WTC11 (cell line): ENCODE data around the gene CHST11. TPM values are rescaled to one million over a fixed set of nuclear protein-coding genes. Genes with fewer than 3 reads are reported as not detected.

ENCODE experiments used
- ATAC-seq: fragments of 200-7000 bp; cut with Tn5 transposase; 2 replicates; pipeline ENCODE4 v1.10.0; 2021; ENCODE audit warnings: mild to moderate bottlenecking, moderate library complexity
- CTCF ChIA-PET: fragments of 300-600 bp; sonication (Branson Sonifier 250); formaldehyde crosslinking; loops from one replicate; lab custom pipeline; 2021; ENCODE audit warnings: antibody characterized with exemption; lab: Charles Lee
- POLR2A ChIA-PET: fragments of 350-600 bp; sonication (Branson Sonifier 250); formaldehyde crosslinking; loops from one replicate; lab custom pipeline; 2021; ENCODE audit warnings: antibody characterized with exemption; lab: Charles Lee
- DNase-seq: peaks from one replicate; pipeline ENCODE4 v3.0.0; 2021; ENCODE audit warnings: low spot score
- H3K27ac Mint-ChIP-seq: 2 replicates; pipeline ENCODE4 v1.8.0; 2021; ENCODE audit warnings: mixed read lengths
- H3K27me3 Mint-ChIP-seq: 2 replicates; pipeline ENCODE4 v1.8.0; 2021; ENCODE audit warnings: low read depth, mild to moderate bottlenecking, moderate library complexity, mixed read lengths
- H3K36me3 Mint-ChIP-seq: 2 replicates; pipeline ENCODE4 v1.8.0; 2021; ENCODE audit warnings: mixed read lengths
- H3K4me1 Mint-ChIP-seq: 2 replicates; pipeline ENCODE4 v1.8.0; 2022; ENCODE audit warnings: mixed read lengths
- H3K4me3 Mint-ChIP-seq: 2 replicates; pipeline ENCODE4 v1.8.0; 2021; ENCODE audit warnings: mild to moderate bottlenecking, moderate library complexity, mixed read lengths
- H3K9me3 Mint-ChIP-seq: 2 replicates; pipeline ENCODE4 v1.8.0; 2021; ENCODE audit warnings: mixed read lengths
- AFF4 ChIP-seq: sonication (generic); formaldehyde crosslinking; IDR thresholded peaks from 2 replicates; pipeline ENCODE4 v1.8.1; 2023; ENCODE audit warnings: mild to moderate bottlenecking, missing genetic modification reagents, borderline replicate concordance
- CREM ChIP-seq: sonication (generic); formaldehyde crosslinking; IDR thresholded peaks from 2 replicates; pipeline ENCODE4 v1.8.1; 2022; ENCODE audit warnings: mild to moderate bottlenecking, missing genetic modification reagents, moderate library complexity
- E2F4 ChIP-seq: sonication (generic); formaldehyde crosslinking; IDR thresholded peaks from 2 replicates; pipeline ENCODE4 v1.8.1; 2022; ENCODE audit warnings: low read depth, mild to moderate bottlenecking, moderate library complexity, missing genetic modification reagents, borderline replicate concordance
- EMX1 ChIP-seq: fragments of 250-450 bp; sonication (Bioruptor Pico); IDR thresholded peaks from 2 replicates; pipeline ENCODE4 v1.8.0; 2021; ENCODE audit warnings: mild to moderate bottlenecking
- ETV6 ChIP-seq: sonication (generic); formaldehyde crosslinking; IDR thresholded peaks from 2 replicates; pipeline ENCODE4 v1.8.1; 2022; ENCODE audit warnings: mild to moderate bottlenecking, missing genetic modification reagents
- FOXJ3 ChIP-seq: sonication (generic); formaldehyde crosslinking; IDR thresholded peaks from 2 replicates; pipeline ENCODE4 v1.9.0; 2021; ENCODE audit warnings: missing genetic modification reagents, mild to moderate bottlenecking, borderline replicate concordance
- MYBL2 ChIP-seq: sonication (generic); formaldehyde crosslinking; IDR thresholded peaks from 2 replicates; pipeline ENCODE4 v1.8.1; 2023; ENCODE audit warnings: mild to moderate bottlenecking, moderate library complexity, missing genetic modification reagents
- NFE2L1 ChIP-seq: sonication (generic); formaldehyde crosslinking; IDR thresholded peaks from 2 replicates; pipeline ENCODE4 v1.8.1; 2023; ENCODE audit warnings: missing genetic modification reagents
- NR3C1 ChIP-seq: sonication (generic); formaldehyde crosslinking; conservative IDR thresholded peaks from 2 replicates; pipeline ENCODE4 v1.8.1; 2023; ENCODE audit warnings: low read depth, mild to moderate bottlenecking, missing genetic modification reagents
- PRDM15 ChIP-seq: sonication (generic); formaldehyde crosslinking; IDR thresholded peaks from 2 replicates; pipeline ENCODE4 v1.8.0; 2022; ENCODE audit warnings: missing genetic modification reagents
- PRRX2 ChIP-seq: fragments of 250-450 bp; sonication (Bioruptor Pico); IDR thresholded peaks from 2 replicates; pipeline ENCODE4 v1.8.0; 2021; ENCODE audit warnings: mild to moderate bottlenecking
- RELA ChIP-seq: sonication (generic); formaldehyde crosslinking; IDR thresholded peaks from 2 replicates; pipeline ENCODE4 v1.8.1; 2022; ENCODE audit warnings: missing genetic modification reagents, mild to moderate bottlenecking, borderline replicate concordance
- SMAD4 ChIP-seq: sonication (generic); formaldehyde crosslinking; IDR thresholded peaks from 2 replicates; pipeline ENCODE4 v1.8.0; 2022; ENCODE audit warnings: mild to moderate bottlenecking, missing genetic modification reagents
- STAT6 ChIP-seq: sonication (generic); formaldehyde crosslinking; conservative IDR thresholded peaks from 2 replicates; pipeline ENCODE4 v1.8.1; 2023; ENCODE audit warnings: mild to moderate bottlenecking, low read depth, missing genetic modification reagents, moderate library complexity
- TCF7 ChIP-seq: sonication (generic); formaldehyde crosslinking; IDR thresholded peaks from 2 replicates; pipeline ENCODE4 v1.8.0; 2022; ENCODE audit warnings: mild to moderate bottlenecking, low read depth, missing genetic modification reagents, moderate library complexity
- ZNF219 ChIP-seq: sonication (generic); formaldehyde crosslinking; IDR thresholded peaks from 2 replicates; pipeline ENCODE4 v1.8.0; 2023; ENCODE audit warnings: missing genetic modification reagents, mild to moderate bottlenecking, borderline replicate concordance
- ZNF317 ChIP-seq: sonication (generic); formaldehyde crosslinking; IDR thresholded peaks from 2 replicates; pipeline ENCODE4 v1.8.1; 2023; ENCODE audit warnings: low read depth, mild to moderate bottlenecking, moderate library complexity, missing genetic modification reagents, borderline replicate concordance
- ZNF423 ChIP-seq: fragments of 250-450 bp; sonication (Bioruptor Pico); IDR thresholded peaks from 2 replicates; pipeline ENCODE4 v2.1.2; 2022; ENCODE audit warnings: mild to moderate bottlenecking, moderate library complexity
- total RNA-seq: library from RNA; stranded (reverse); gene quantifications from 3 replicates; pipeline ENCODE4 v1.2.3, GENCODE V29; 2021
- TF ChIP-seq, protein P1 (sequence below): sonication (generic); formaldehyde crosslinking; IDR thresholded peaks from 2 replicates; pipeline ENCODE4 v1.8.1; 2022; ENCODE audit warnings: missing genetic modification reagents, borderline replicate concordance
- TF ChIP-seq, protein P2 (sequence below): fragments of 200-600 bp; IDR thresholded peaks from 2 replicates; pipeline ENCODE4 v1.8.0; 2022; ENCODE audit warnings: antibody characterized with exemption
- TF ChIP-seq, protein P3 (sequence below): fragments of 250-450 bp; sonication (Bioruptor Pico); IDR thresholded peaks from 2 replicates; pipeline ENCODE4 v1.9.0; 2021; ENCODE audit warnings: mild to moderate bottlenecking

CHST11 gene
- total RNA-seq, 1 experiment from 2014 or later: 24.2 TPM

- TF ChIP-seq NR3C1 (no peak), FOXJ3 (CRISPR knock-in tag) (no peak)
These were observed 9.9 kb upstream of the CHST11 start (continued) for GRCh38 chr12:104446646-104447421.

- no peak overlapping the region for H3K4me3 Mint-ChIP-seq
- no peak for TF ChIP-seq STAT6 (CRISPR knock-in tag)
- TF ChIP-seq ZNF219 (CRISPR knock-in tag): no peak
- TF ChIP-seq E2F4 (CRISPR knock-in tag): no peak
- no peak for TF ChIP-seq TCF7 (CRISPR knock-in tag)
- TF ChIP-seq EMX1: no peak
- no peak for TF ChIP-seq PRRX2 (CRISPR knock-in tag)
- TF ChIP-seq, protein P1, sequence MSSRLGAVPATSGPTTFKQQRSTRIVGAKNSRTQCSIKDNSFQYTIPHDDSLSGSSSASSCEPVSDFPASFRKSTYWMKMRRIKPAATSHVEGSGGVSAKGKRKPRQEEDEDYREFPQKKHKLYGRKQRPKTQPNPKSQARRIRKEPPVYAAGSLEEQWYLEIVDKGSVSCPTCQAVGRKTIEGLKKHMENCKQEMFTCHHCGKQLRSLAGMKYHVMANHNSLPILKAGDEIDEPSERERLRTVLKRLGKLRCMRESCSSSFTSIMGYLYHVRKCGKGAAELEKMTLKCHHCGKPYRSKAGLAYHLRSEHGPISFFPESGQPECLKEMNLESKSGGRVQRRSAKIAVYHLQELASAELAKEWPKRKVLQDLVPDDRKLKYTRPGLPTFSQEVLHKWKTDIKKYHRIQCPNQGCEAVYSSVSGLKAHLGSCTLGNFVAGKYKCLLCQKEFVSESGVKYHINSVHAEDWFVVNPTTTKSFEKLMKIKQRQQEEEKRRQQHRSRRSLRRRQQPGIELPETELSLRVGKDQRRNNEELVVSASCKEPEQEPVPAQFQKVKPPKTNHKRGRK: no peak
- no peak for TF ChIP-seq SMAD4 (CRISPR knock-in tag)
- TF ChIP-seq CREM (CRISPR knock-in tag): no peak
- TF ChIP-seq AFF4 (CRISPR knock-in tag): no peak
- no peak for TF ChIP-seq MYBL2
- TF ChIP-seq PRDM15 (CRISPR knock-in tag): no peak
- TF ChIP-seq ZNF317 (CRISPR knock-in tag): no peak
- TF ChIP-seq RELA (CRISPR knock-in tag): no peak
- TF ChIP-seq ETV6: no peak
- TF ChIP-seq, protein P2, sequence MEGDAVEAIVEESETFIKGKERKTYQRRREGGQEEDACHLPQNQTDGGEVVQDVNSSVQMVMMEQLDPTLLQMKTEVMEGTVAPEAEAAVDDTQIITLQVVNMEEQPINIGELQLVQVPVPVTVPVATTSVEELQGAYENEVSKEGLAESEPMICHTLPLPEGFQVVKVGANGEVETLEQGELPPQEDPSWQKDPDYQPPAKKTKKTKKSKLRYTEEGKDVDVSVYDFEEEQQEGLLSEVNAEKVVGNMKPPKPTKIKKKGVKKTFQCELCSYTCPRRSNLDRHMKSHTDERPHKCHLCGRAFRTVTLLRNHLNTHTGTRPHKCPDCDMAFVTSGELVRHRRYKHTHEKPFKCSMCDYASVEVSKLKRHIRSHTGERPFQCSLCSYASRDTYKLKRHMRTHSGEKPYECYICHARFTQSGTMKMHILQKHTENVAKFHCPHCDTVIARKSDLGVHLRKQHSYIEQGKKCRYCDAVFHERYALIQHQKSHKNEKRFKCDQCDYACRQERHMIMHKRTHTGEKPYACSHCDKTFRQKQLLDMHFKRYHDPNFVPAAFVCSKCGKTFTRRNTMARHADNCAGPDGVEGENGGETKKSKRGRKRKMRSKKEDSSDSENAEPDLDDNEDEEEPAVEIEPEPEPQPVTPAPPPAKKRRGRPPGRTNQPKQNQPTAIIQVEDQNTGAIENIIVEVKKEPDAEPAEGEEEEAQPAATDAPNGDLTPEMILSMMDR: no peak
- no peak for TF ChIP-seq ZNF423 (CRISPR knock-in tag)
- TF ChIP-seq, protein P3, sequence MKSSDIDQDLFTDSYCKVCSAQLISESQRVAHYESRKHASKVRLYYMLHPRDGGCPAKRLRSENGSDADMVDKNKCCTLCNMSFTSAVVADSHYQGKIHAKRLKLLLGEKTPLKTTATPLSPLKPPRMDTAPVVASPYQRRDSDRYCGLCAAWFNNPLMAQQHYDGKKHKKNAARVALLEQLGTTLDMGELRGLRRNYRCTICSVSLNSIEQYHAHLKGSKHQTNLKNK (CRISPR knock-in tag): no peak
- no peak for TF ChIP-seq NFE2L1
- ChIA-PET CTCF (no interaction called here), POLR2A (no interaction called here)
- peaks cover 17% of the 10 kb centered on the region for H3K4me1 Mint-ChIP-seq
- H3K36me3 Mint-ChIP-seq: no peaks in the 10 kb centered on the region
- DNase-seq (no peak), ATAC-seq (no peak)
- H3K27ac Mint-ChIP-seq: no peak overlapping the region
- H3K9me3 Mint-ChIP-seq: peaks cover 8% of the 10 kb centered on the region
- H3K27me3 Mint-ChIP-seq: peaks cover 10% of the 10 kb centered on the region
These were observed 8.7 kb upstream of the CHST11 start for GRCh38 chr12:104448031-104448430.
